NCI-H226 (cell line): ENCODE results near the gene IER2.
"Not testable (repeated sequence)": the region's sequence is repeated elsewhere in the genome, so short reads cannot be mapped to it uniquely, and the experiment has no call there.

Experiments
- DNase-seq: peaks from one replicate; pipeline ENCODE4 v3.0.0-alpha.2; 2015

The IER2 gene

GRCh38 chr19:13146763-13147563 is 3.2 kb upstream of the IER2 start:
- DNase-seq = no peak

GRCh38 chr19:13149173-13149627 is 1.0 kb upstream of the IER2 start:
- DNase-seq = not testable (repeated sequence)

- no peak for DNase-seq
Observed at GRCh38 chr19:13149628-13150186, 504 bp upstream of the IER2 start.

- no peak for DNase-seq
Observed at GRCh38 chr19:13150931-13151604, 857 bp downstream of the IER2 start.

- peak; percentile 89 for DNase-seq
Observed at GRCh38 chr19:13151605-13152355, 1.6 kb downstream of the IER2 start.

GRCh38 chr19:13152356-13152973 is 2.3 kb downstream of the IER2 start:
- DNase-seq = no peak

- peak; percentile 84 for DNase-seq
Observed at GRCh38 chr19:13152974-13153568, 2.9 kb downstream of the IER2 start.

- no peak for DNase-seq
Observed at GRCh38 chr19:13153569-13154240, 3.5 kb downstream of the IER2 start.

- peak; percentile 88 for DNase-seq
Observed at GRCh38 chr19:13154241-13154778, 4.1 kb downstream of the IER2 start.

GRCh38 chr19:13154911-13155471 is 4.8 kb downstream of the IER2 start:
- peak; percentile 61 for DNase-seq

- DNase-seq = peak; percentile 86
Observed at GRCh38 chr19:13155472-13156359, 5.5 kb downstream of the IER2 start.

GRCh38 chr19:13159713-13160112 is 9.5 kb downstream of the IER2 start:
- no peak for DNase-seq

GRCh38 chr19:13160557-13160956 is 10.3 kb downstream of the IER2 start:
- no peak for DNase-seq

- peak; percentile 97 for DNase-seq
Observed at GRCh38 chr19:13162724-13163608, 12.8 kb downstream of the IER2 start.

- peak; percentile 93 for DNase-seq
Observed at GRCh38 chr19:13163609-13164342, 13.6 kb downstream of the IER2 start.

- peak; percentile 64 for DNase-seq
Observed at GRCh38 chr19:13164343-13165161, 14.3 kb downstream of the IER2 start.
